Measurements from ENCODE around the gene COL1A1.

- TF ChIP-seq EZH2 (IDR thresholded peaks at IDR 0.05; ENCODE audit: borderline replicate concordance, low read depth, low read length, severe bottlenecking) (no peak), CTCF (IDR thresholded peaks at IDR 0.05; ENCODE audit: borderline replicate concordance, extremely low read depth, low read length, poor library complexity, severe bottlenecking) (no peak)
Observed at GRCh38 chr17:50196036-50196435, 5.4 kb downstream of the COL1A1 start.

Data from DND-41 (cell line).